H9 (cell line): ENCODE data around the gene FGD6. TPM values are rescaled to one million over a fixed set of nuclear protein-coding genes. Genes with fewer than 3 reads are reported as not detected.

Experiments
- DNase-seq: peaks from one replicate; pipeline ENCODE4 v3.0.0-alpha.2; 2017
- H2AFZ ChIP-seq: one replicate; pipeline ENCODE4 v1.6.1; 2013; ENCODE audit warnings: mild to moderate bottlenecking, low read length, control low read depth, moderate library complexity
- H2AK5ac ChIP-seq: 2 replicates; pipeline ENCODE4 v1.6.1; 2013; ENCODE audit warnings: low read length, control low read depth, mixed read lengths; ENCODE audit not compliant: insufficient read length
- H2BK120ac ChIP-seq: one replicate; pipeline ENCODE4 v1.6.1; 2013; ENCODE audit warnings: low read depth, mild to moderate bottlenecking, low read length, control low read depth, inconsistent platforms; ENCODE audit not compliant: poor library complexity, severe bottlenecking
- H2BK12ac ChIP-seq: 2 replicates; pipeline ENCODE4 v1.6.1; 2013; ENCODE audit warnings: low read length, control low read depth, mixed read lengths, low read depth; ENCODE audit not compliant: insufficient read length
- H2BK15ac ChIP-seq: 2 replicates; pipeline ENCODE4 v1.6.1; 2013; ENCODE audit warnings: low read depth, low read length, control low read depth
- H2BK20ac ChIP-seq: one replicate; pipeline ENCODE4 v1.6.1; 2013; ENCODE audit warnings: low read depth, mild to moderate bottlenecking, low read length, control low read depth, inconsistent platforms; ENCODE audit not compliant: poor library complexity, severe bottlenecking
- H2BK5ac ChIP-seq: 2 replicates; pipeline ENCODE4 v1.6.1; 2013; ENCODE audit warnings: low read length, control low read depth, mixed read lengths; ENCODE audit not compliant: insufficient read length
- H3K14ac ChIP-seq: 2 replicates; pipeline ENCODE4 v1.6.1; 2013; ENCODE audit warnings: low read length, control low read depth; ENCODE audit not compliant: insufficient read depth
- H3K18ac ChIP-seq: 2 replicates; pipeline ENCODE4 v1.6.1; 2013; ENCODE audit warnings: low read depth, mild to moderate bottlenecking, mixed read lengths, low read length, control low read depth; ENCODE audit not compliant: insufficient read length
- H3K23ac ChIP-seq: 2 replicates; pipeline ENCODE4 v1.6.1; 2013; ENCODE audit warnings: low read length, control low read depth, mixed read lengths, low read depth; ENCODE audit not compliant: insufficient read length
- H3K23me2 ChIP-seq: 2 replicates; pipeline ENCODE4 v1.6.1; 2013; ENCODE audit warnings: low read depth, mild to moderate bottlenecking, mixed read lengths, low read length, control low read depth; ENCODE audit not compliant: insufficient read length, poor library complexity, severe bottlenecking
- H3K27ac ChIP-seq: 2 replicates; pipeline ENCODE4 v1.5.1; 2013; ENCODE audit warnings: low read length, control low read depth, mixed read lengths, low read depth; ENCODE audit not compliant: insufficient read length
- H3K27me3 ChIP-seq: 2 replicates; pipeline ENCODE4 v1.6.1; 2013; ENCODE audit warnings: low read length, control low read depth, inconsistent platforms; ENCODE audit not compliant: insufficient read depth
- H3K4ac ChIP-seq: 2 replicates; pipeline ENCODE4 v1.6.1; 2013; ENCODE audit warnings: low read depth, mild to moderate bottlenecking, control low read depth, inconsistent platforms, low read length, moderate library complexity
- H3K4me1 ChIP-seq: 2 replicates; pipeline ENCODE4 v1.6.1; 2013; ENCODE audit warnings: low read length, control low read depth, inconsistent platforms; ENCODE audit not compliant: insufficient read depth
- H3K4me2 ChIP-seq: 2 replicates; pipeline ENCODE4 v1.6.1; 2013; ENCODE audit warnings: low read length, control low read depth, mixed read lengths; ENCODE audit not compliant: insufficient read length, insufficient read depth
- H3K56ac ChIP-seq: 2 replicates; pipeline ENCODE4 v1.6.1; 2013; ENCODE audit warnings: low read depth, mild to moderate bottlenecking, mixed read lengths, low read length, control low read depth; ENCODE audit not compliant: insufficient read length
- H3K79me1 ChIP-seq: 2 replicates; pipeline ENCODE4 v1.6.1; 2013; ENCODE audit warnings: low read depth, mild to moderate bottlenecking, moderate library complexity, low read length, control low read depth, inconsistent platforms; ENCODE audit not compliant: insufficient read depth, poor library complexity, severe bottlenecking
- H3K79me2 ChIP-seq: 2 replicates; pipeline ENCODE4 v1.6.1; 2013; ENCODE audit warnings: low read length, control low read depth, inconsistent platforms; ENCODE audit not compliant: insufficient read depth
- H3K9ac ChIP-seq: 2 replicates; pipeline ENCODE4 v1.6.1; 2013; ENCODE audit warnings: low read length, control low read depth, mixed read lengths; ENCODE audit not compliant: insufficient read length; ENCODE audit errors: extremely low read depth
- H3K9me3 ChIP-seq: one replicate; pipeline ENCODE4 v1.6.1; 2013; ENCODE audit warnings: low read depth, low read length, inconsistent platforms; ENCODE audit not compliant: control insufficient read depth
- H3T11ph ChIP-seq: one replicate; pipeline ENCODE4 v1.6.1; 2013; ENCODE audit warnings: mild to moderate bottlenecking, low read length, control low read depth, inconsistent platforms
- H4K20me1 ChIP-seq: one replicate; pipeline ENCODE4 v1.6.1; 2013; ENCODE audit not compliant: control insufficient read depth, insufficient read length, insufficient read depth
- H4K5ac ChIP-seq: 2 replicates; pipeline ENCODE4 v1.6.1; 2013; ENCODE audit warnings: low read depth, mild to moderate bottlenecking, mixed read lengths, low read length, control low read depth; ENCODE audit not compliant: insufficient read length
- H4K8ac ChIP-seq: replicated peaks from 2 replicates; pipeline ENCODE4 v1.6.1; 2013; ENCODE audit warnings: low read length, control low read depth, mixed read lengths, low read depth; ENCODE audit not compliant: insufficient read length
- H4K91ac ChIP-seq: 2 replicates; pipeline ENCODE4 v1.6.1; 2013; ENCODE audit warnings: low read depth, mild to moderate bottlenecking, moderate library complexity, mixed read lengths, low read length, control low read depth; ENCODE audit not compliant: insufficient read length
- H3K27ac Mint-ChIP-seq, 3 experiments: 2 replicates in 2 of 3; 3 replicates in 1 of 3; pipeline ENCODE4 v1.8.0; 2020 to 2021; ENCODE audit warnings: mixed read lengths in 3 of 3, mild to moderate bottlenecking in 1 of 3, moderate library complexity in 1 of 3
- H3K27me3 Mint-ChIP-seq: 2 replicates; pipeline ENCODE4 v1.8.0; 2021; ENCODE audit warnings: low read depth, mild to moderate bottlenecking, moderate library complexity, mixed read lengths
- H3K36me3 Mint-ChIP-seq, 3 experiments: 2 replicates in 2 of 3; 3 replicates in 1 of 3; pipeline ENCODE4 v1.8.0; 2020 to 2021; ENCODE audit warnings: low read depth in 3 of 3, mixed read lengths in 3 of 3; ENCODE audit not compliant: insufficient read depth in 1 of 3
- H3K4me1 Mint-ChIP-seq, 2 experiments: 2 replicates each; pipeline ENCODE4 v1.8.0; 2020; ENCODE audit warnings: mixed read lengths in 2 of 2
- H3K4me3 Mint-ChIP-seq, 2 experiments: 2 replicates in 1 of 2; 3 replicates in 1 of 2; pipeline ENCODE4 v1.8.0; 2020 to 2021; ENCODE audit warnings: mild to moderate bottlenecking in 2 of 2, mixed read lengths in 2 of 2, moderate library complexity in 1 of 2
- H3K9me3 Mint-ChIP-seq, 2 experiments: 2 replicates in 1 of 2; 3 replicates in 1 of 2; pipeline ENCODE4 v1.8.0; 2020; ENCODE audit warnings: mild to moderate bottlenecking in 2 of 2, mixed read lengths in 2 of 2, moderate library complexity in 1 of 2
- WGBS: extraction: QIAGEN DNeasy Blood & Tissue Kit; methylation state at CpG from one replicate; pipeline ENCODE4 v1.1.7; 2013; ENCODE audit warnings: missing lambda C conversion rate, low lambda C conversion rate, mixed read lengths; ENCODE audit not compliant: insufficient read length; ENCODE audit errors: extremely low coverage; 5-methylcytosine and 5-hydroxymethylcytosine counted together
- total RNA-seq: library from RNA; stranded (reverse); gene quantifications from 2 replicates; pipeline ENCODE4 v1.2.1, GENCODE V29; 2021
- TF ChIP-seq, protein P1 (sequence below): fragments of 200-600 bp; sonication (generic); conservative IDR thresholded peaks from 3 replicates; pipeline ENCODE4 v1.8.0; 2021; ENCODE audit warnings: antibody characterized with exemption, mild to moderate bottlenecking

FGD6 gene
- total RNA-seq, 1 experiment from 2014 or later = 39.5 TPM

DNA sequence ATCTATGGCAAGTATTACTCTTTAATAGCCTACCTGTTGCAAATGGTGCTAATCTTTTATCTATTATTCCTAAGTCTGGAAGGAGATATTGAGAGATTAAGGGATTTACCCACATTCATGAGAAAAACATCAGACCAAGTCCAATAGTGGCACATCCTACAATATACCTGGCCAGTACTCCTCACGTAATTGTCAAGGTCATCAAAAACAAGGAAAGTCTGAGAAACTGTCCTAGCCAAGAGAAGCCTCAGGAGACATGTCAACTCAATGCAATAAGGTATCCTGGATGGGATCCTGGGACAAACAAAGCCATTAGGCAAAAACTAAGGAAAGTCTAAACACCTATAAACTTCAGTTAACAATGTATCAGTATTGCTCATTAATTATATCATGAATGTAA lies 156.3 kb downstream of the FGD6 start:
- Histone ChIP-seq H4K5ac (no peak overlapping the region), H3K9ac (no peak overlapping the region), H3K4me2 (no peak overlapping the region), H3K9me3 (no peaks in the 10 kb centered on the region), H4K20me1 (no peaks in the 10 kb centered on the region), H3T11ph (no peak overlapping the region), H3K23me2 (no peaks in the 10 kb centered on the region), H2BK20ac (no peak overlapping the region), H2AFZ (no peak overlapping the region), H3K23ac (no peak overlapping the region), H2BK120ac (no peak overlapping the region), H4K91ac (no peak overlapping the region), H3K27me3 (no peaks in the 10 kb centered on the region), H3K79me2 (no peaks in the 10 kb centered on the region), H3K79me1 (no peaks in the 10 kb centered on the region), H2BK5ac (no peak overlapping the region), H3K18ac (no peak overlapping the region), H2BK15ac (no peak overlapping the region), H3K14ac (no peak overlapping the region), H3K56ac (no peak overlapping the region), H2BK12ac (no peak overlapping the region), H3K4ac (no peak overlapping the region), H3K27ac (no peak overlapping the region), H4K8ac (no peak overlapping the region), H2AK5ac (no peak overlapping the region), H3K4me1 (no peaks in the 10 kb centered on the region)
- TF ChIP-seq, protein P1, sequence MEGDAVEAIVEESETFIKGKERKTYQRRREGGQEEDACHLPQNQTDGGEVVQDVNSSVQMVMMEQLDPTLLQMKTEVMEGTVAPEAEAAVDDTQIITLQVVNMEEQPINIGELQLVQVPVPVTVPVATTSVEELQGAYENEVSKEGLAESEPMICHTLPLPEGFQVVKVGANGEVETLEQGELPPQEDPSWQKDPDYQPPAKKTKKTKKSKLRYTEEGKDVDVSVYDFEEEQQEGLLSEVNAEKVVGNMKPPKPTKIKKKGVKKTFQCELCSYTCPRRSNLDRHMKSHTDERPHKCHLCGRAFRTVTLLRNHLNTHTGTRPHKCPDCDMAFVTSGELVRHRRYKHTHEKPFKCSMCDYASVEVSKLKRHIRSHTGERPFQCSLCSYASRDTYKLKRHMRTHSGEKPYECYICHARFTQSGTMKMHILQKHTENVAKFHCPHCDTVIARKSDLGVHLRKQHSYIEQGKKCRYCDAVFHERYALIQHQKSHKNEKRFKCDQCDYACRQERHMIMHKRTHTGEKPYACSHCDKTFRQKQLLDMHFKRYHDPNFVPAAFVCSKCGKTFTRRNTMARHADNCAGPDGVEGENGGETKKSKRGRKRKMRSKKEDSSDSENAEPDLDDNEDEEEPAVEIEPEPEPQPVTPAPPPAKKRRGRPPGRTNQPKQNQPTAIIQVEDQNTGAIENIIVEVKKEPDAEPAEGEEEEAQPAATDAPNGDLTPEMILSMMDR = no peak
- WGBS = no CpG with 5 or more reads among the region's 1 CpG
- Mint-ChIP-seq H3K4me1 (no peaks in the 10 kb centered on the region), H3K9me3 (no peaks in the 10 kb centered on the region), H3K36me3 (peaks cover 21 to 77% (median 57%) of the 10 kb centered on the region in 3 experiments; a peak in 6 of 7 replicates), H3K27me3 (no peaks in the 10 kb centered on the region), H3K4me3 (no peak overlapping the region), H3K27ac (no peak overlapping the region)
- no peak for DNase-seq
